ENCODE data around the gene HTT. TPM values are rescaled to one million over a fixed set of nuclear protein-coding genes. Genes with fewer than 3 reads are reported as not detected.

The HTT gene
- total and polyA plus RNA-seq, 2 of the 8 experiments (the other 6 are each of a cell fraction or from before 2014, with no cell fraction given) = 24.0 to 71.0 TPM

DNA sequence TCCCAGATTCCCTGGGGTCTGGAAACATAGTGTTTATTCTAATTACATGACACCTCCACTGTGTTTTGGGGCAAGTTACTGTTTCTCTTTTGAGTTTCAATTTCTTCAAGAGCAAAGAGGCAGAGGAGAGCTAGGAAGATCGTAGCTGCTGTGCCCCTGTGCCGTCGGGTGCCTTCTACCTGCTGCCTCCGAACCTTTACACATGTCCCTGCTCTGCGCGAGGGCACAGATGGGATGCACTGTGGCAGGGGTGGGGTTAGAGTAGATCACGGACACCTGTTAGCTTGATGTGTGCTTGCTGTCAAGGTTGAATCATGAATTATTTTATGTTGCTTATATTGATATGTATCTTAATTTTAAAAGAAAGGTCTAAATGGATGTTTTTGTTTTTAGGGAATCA lies 103.4 kb downstream of the HTT start:
- ChIA-PET POLR2A (ENCODE audit: partially characterized antibody) (no interaction called here), CTCF (ENCODE audit: partially characterized antibody) (no interaction called here)
- H3K9ac ChIP-seq (replicated peaks in 1 of 4; ENCODE audit: extremely low read depth in 1 of 4, low read depth in 3 of 4, low read length in 3 of 4) = no peak overlapping the region
- H2AK5ac ChIP-seq (ENCODE audit: low read depth, low read length) = no peak overlapping the region
- no peak overlapping the region for H4K5ac ChIP-seq (ENCODE audit: insufficient read length, low read depth, low read length)
- H4K20me1 ChIP-seq (replicated peaks in 1 of 2; ENCODE audit: control insufficient read depth in 1 of 2, insufficient read depth in 2 of 2, low read length in 2 of 2) = peaks cover 0 to 4% of the 10 kb centered on the region in 2 experiments
- no peak overlapping the region for H4K91ac ChIP-seq (replicated peaks; ENCODE audit: insufficient read length, low read length)
- H3K18ac ChIP-seq (ENCODE audit: extremely low read depth, low read length) = no peak overlapping the region
- H2BK5ac ChIP-seq (ENCODE audit: low read depth, low read length) = no peak overlapping the region
- no peak for FAIRE-seq
- no peak overlapping the region for H2BK20ac ChIP-seq (ENCODE audit: low read length)
- no peak overlapping the region for H2BK15ac ChIP-seq (ENCODE audit: low read length)
- H2BK120ac ChIP-seq (replicated peaks; ENCODE audit: low read depth, low read length) = no peak overlapping the region
- no peak overlapping the region for H3K56ac ChIP-seq (replicated peaks; ENCODE audit: insufficient read length, low read depth, low read length)
- H2BK12ac ChIP-seq (ENCODE audit: low read depth, low read length) = no peak overlapping the region
- WGBS, 2 experiments (ENCODE audit: extremely low coverage in 1 of 2, insufficient coverage in 1 of 2, insufficient read length in 1 of 2, insufficient replicate concordance in 2 of 2, low coverage in 1 of 2, low lambda C conversion rate in 2 of 2, missing lambda C conversion rate in 1 of 2) = 91% methylated on average over 7 of the region's 7 CpGs; no CpG with 5 or more reads in 1 of the 2 experiments
- H4K8ac ChIP-seq (ENCODE audit: extremely low read depth, insufficient read depth, low read length) = no peak overlapping the region
- no peak overlapping the region for H3K4me3 ChIP-seq (ENCODE audit: extremely low read depth in 1 of 4, insufficient read depth in 2 of 4, low read depth in 3 of 4, low read length in 4 of 4)
- H3K23me2 ChIP-seq (ENCODE audit: low read depth, low read length) = no peaks in the 10 kb centered on the region
- H3K27ac ChIP-seq (ENCODE audit: low read depth, low read length) = no peak overlapping the region
- H2AFZ ChIP-seq (ENCODE audit: low read length) = no peak overlapping the region
- no peaks in the 10 kb centered on the region for H3K9me3 ChIP-seq (ENCODE audit: insufficient read depth in 2 of 2, low read depth in 1 of 2, low read length in 1 of 2)
- no peak overlapping the region for H3K4ac ChIP-seq (replicated peaks; ENCODE audit: insufficient read length, low read depth, low read length)
- no peaks in the 10 kb centered on the region for H3K27me3 ChIP-seq (replicated peaks in 1 of 4; ENCODE audit: control insufficient read depth in 3 of 4, extremely low read depth in 1 of 4, insufficient read depth in 3 of 4, low read length in 3 of 4)
- peaks cover 2% of the 10 kb centered on the region; the same call in 1 of the 2 replicates for H3K79me1 ChIP-seq (ENCODE audit: low read depth, low read length)
- no peak overlapping the region for H3K4me2 ChIP-seq (ENCODE audit: insufficient read depth in 1 of 2, low read depth in 2 of 2, low read length in 2 of 2)
- H3K4me1 ChIP-seq (replicated peaks in 1 of 4; ENCODE audit: control insufficient read depth in 3 of 4, insufficient read depth in 4 of 4, low read length in 3 of 4) = no peaks in the 10 kb centered on the region
- H3K14ac ChIP-seq (ENCODE audit: insufficient read length) = no peak overlapping the region
- peaks cover 16 to 54% (median 51%) of the 10 kb centered on the region in 4 experiments for H3K36me3 ChIP-seq (ENCODE audit: control insufficient read depth in 2 of 4, insufficient read depth in 4 of 4, low read length in 3 of 4)
- H3K23ac ChIP-seq (ENCODE audit: insufficient read length) = no peak overlapping the region
- DNase-seq (ENCODE audit: low read depth in 1 of 2, low spot score in 2 of 2) = no peak
- no peaks in the 10 kb centered on the region for H3K79me2 ChIP-seq (ENCODE audit: control insufficient read depth in 1 of 2, insufficient read depth in 2 of 2, low read length in 2 of 2)
